ENCODE data around the gene CD244.
"Not testable (repeated sequence)": the region's sequence is repeated elsewhere in the genome, so short reads cannot be mapped to it uniquely, and the experiment has no call there.

CD244 gene, protein sequence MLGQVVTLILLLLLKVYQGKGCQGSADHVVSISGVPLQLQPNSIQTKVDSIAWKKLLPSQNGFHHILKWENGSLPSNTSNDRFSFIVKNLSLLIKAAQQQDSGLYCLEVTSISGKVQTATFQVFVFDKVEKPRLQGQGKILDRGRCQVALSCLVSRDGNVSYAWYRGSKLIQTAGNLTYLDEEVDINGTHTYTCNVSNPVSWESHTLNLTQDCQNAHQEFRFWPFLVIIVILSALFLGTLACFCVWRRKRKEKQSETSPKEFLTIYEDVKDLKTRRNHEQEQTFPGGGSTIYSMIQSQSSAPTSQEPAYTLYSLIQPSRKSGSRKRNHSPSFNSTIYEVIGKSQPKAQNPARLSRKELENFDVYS

DNA sequence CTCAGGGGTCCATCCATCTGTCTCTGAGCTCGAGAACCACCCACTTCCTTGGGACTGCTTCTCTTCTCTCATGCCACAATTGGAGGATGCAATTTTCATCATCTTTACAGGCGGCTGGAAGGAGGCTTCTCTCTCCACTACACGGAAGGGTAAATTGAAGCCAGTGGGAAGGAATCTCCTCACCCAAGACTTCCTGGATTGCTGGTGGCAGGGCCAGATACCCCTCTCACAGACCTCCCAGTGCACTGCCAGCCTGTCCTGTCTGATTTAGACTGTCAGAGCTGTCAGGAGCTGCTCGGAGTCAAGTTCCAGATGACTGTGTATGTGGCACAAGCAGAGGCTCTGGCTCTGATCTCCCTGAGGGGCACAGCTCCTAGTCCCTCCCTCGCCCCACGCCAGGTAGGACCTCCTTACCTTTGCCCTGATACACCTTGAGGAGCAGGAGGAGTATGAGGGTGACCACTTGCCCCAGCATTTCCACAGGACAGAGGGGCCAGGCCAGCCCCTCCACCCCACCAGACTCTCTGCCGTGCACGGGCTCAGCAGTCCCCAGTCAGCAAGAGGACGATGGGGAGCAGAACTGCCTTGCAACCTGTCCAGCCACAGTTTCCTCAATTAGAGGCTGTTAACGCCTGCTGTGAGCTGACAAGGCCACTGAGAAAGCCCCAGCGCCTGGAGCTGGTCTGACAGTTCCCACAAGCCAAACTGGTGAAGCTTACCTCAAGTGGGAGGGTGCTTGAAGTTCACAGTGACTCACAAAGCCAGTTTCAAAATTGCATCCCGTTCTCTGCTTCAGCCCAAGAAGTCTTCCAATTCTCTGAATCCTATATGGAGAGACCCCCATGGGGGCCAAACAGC, at the start of gene CD244:
Gene CD244, minus strand, starts transcription at position 685 of the 858 bp plus-strand sequence. Its CDS starts 210 bp downstream, at position 475.
- DNase-seq, result peak; percentile 91

DNA sequence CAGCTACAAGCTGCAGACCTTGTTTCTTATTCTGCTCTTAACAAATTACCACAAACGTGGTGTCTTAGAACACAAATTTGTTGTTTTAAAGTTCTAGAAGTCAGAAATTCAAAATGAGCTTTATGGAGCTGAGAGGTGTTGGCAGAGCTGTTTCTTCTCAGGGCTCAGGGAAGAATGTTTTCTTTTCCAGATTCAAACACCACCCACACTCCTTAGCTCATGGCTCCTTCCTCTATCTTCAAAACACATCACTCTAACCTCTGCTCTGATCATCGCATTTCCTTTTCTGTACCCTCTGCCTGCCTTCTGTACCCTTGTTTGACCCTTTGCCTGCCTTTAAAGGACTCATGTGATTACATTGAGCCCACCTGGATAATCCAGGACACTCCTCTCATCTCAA, 49.2 kb upstream of the CD244 start:
- DNase-seq, result no peak

DNA sequence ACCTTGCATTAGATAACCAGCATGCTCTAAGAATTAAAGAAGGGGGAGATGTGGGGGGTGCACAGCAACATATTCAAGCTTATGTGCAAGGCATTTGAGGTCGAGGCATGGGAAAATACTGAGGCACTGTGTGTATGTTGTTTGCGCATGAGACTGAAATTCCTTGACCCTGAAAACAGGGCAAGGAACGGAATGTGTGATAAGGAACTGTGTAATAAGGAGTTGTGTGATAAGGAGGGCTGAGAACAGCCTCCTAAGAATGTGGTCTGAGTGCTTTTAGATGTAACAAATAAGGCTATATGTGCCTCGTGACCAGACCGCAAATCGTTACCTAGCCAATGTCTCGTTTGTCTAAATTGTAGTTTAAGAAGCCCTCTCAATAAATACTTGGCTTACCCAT, 48.8 kb upstream of the CD244 start:
- DNase-seq, result no peak

DNA sequence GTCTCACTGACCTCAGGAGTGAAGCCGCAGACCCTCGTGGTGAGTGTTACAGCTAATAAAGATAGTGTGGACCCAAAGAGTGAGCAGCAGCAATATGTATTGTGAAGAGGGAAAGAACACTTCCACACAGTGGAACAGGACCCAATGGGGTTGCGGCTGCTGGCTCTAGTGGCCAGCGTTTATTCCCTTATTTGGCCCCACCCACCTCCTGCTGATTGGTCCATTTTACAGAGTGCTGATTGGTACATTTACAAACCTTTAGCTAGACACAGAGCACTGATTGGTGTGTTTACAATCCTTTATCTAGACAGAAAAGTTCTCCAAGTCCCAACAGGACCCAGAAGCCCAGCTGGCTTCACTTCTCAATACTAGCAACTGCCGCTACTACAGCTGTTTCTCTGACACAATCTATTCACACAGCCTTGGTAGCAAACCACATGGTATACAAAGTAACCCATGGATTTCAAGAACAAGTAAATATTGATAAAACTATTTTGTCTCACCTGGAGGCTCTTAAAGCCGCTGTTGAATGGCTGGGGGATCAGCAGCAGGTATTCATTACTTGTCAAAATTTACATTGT, 47.6 kb upstream of the CD244 start:
- no peak for DNase-seq

DNA sequence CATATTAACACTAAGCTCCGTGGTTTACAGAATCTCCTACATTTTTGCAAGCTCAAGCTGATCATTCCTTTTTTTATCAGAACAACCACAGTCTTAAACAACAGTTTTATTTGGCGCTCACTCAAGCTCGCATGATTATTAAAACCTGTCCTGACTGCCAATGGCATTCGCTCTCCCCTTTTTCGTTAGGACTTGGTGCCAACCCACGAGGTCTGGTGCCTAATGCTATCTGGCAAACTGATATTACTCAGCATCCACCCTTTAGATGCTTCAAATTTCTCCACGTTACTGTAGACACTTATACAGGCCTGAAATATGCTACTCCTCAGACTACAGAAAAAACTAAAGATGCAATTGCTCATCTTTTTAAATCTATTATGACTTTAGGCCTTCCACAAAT, 45.3 kb upstream of the CD244 start:
- no peak for DNase-seq

DNA sequence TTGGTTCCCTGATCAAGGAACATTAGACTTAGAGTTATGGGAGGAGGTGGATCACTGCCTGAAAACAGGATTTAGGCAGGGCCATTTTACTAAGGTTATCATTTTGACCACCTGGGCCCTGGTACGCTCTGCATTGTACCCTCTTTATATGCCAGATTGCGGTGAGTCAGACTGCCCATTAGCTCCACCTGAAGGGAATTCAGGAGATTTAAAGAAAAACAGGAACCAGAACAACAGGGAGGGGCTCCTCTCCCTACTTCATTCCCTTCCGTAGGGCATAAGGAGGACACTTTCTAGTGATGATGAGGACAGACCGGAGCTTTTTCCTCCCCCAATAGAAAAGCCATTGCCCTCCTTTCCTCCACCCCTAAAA, 42.9 kb upstream of the CD244 start:
- no peak for DNase-seq

DNA sequence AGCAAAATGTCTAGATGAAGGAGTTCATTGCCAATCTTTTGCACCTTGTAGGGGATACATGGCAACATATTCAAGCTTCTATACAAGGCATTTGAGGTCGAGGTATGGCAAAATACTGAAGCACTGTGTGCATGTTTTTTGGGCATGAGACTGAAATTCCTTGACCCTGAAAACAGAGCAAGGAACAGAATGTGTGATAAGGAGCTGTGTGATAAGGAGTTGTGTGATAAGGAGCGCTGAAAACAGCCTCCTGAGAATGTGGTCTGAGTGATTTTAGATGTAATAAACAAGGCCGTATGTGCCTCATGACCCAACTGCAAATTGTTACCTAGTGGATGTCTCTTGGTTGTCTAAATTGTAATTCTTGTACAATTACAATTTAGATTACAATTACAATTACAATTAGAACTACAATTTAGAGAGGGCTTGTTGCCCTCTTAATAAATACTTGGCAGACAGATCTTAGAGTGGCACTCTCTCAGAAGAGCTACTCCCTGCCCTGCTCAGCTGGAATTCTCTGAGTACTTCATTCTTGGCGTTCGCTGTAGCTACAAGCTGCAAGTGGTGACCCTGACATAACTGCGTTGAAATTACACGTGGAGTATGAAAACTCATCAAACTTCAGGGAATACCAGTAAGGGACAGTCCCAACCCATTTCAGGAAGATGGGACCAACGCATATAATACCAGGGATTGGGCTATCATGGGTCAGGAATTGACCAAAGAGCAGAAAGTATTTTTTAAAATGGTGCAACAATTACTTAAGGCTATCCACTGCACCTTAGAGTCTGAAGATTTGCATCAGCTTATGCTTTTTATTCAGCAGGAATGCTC, 42.3 kb upstream of the CD244 start:
- no peak for DNase-seq

DNA sequence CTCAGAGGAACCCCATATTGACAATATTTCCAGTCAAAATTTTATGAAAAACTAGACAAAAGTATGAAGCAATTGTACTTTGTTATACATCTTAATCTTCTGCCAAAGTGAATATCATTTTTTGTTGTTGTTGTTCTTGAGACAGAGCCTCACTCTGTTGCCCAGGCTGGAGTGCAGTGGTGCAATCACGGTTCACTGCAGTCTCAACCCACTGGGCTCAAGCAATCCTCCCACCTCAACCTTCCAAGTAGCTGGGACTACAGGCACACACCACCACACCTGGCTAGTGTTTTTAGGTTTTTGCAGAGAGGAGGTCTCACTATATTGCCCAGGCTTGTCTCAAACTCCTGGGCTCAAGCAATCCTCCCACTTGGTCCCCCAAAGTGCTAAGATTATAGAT, 39.6 kb upstream of the CD244 start:
- DNase-seq, result not testable (repeated sequence)

DNA sequence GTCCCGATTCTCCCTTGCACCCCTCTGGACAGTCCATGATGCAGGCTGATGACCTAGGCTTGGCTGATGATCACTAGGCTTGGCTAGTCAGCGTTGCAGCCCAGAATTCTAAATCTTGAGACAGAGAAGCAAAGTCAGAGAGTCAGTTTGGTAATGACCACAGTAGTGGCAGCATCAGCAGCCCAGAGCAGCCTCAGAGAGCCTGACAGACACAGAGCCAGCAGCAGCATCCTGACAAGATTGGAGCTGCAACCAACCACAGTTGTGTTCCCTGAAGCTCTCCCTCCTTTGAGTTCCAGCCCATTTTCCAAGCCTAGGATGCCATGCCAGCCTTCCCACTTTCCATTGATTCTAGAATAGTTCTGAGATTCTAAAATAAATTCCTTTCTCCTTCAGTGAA, 39.1 kb upstream of the CD244 start:
- DNase-seq, result no peak

DNA sequence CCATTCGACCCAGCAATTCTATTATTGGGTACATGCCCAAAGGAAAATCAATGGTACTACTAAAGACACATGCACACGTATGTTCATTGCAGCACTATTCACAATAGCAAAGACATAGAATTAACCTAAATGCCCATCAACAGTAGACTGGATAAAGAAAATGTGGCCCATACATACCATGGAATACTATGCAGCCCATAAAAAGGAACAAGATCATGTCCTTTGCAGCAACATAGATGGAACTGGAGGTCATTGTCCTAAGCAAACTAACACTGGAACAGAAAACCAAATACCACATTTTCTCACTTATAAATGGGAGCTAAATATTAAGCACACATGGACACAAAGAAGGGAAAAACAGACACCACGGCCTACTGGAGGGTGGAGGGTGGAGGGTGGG, 38.0 kb upstream of the CD244 start:
- not testable (repeated sequence) for DNase-seq

DNA sequence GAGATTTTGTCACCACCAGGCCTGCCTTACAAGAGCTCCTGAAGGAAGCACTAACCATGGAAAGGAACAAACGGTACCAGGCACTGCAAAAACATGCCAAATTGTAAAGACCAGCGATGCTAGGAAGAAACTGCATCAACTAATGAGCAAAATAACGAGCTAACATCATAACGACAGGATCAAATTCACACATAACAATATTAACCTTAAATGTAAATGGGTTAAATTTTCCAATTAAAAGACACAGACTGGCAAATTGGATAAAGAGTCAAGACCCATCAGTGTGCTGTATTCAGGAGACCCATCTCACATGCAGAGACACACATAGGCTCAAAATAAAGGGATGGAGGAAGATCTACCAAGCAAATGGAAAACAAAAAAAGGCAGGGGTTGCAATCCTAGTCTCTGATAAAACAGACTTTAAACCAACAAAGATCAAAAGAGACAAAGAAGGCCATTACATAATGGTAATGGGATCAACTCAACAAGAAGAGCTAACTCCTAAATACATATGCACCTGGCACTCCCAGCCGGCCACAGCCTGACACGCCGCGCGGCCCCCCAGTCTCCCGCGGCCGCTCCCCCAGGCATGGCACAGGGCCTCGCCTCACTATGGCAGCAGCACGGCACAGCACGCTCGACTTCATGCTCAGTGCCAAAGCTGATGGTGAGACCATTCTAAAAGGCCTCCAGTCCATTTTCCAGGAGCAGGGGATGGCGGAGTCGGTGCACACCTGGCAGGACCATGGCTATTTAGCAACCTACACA, 31.9 kb upstream of the CD244 start:
- DNase-seq, result not testable (repeated sequence)

DNA sequence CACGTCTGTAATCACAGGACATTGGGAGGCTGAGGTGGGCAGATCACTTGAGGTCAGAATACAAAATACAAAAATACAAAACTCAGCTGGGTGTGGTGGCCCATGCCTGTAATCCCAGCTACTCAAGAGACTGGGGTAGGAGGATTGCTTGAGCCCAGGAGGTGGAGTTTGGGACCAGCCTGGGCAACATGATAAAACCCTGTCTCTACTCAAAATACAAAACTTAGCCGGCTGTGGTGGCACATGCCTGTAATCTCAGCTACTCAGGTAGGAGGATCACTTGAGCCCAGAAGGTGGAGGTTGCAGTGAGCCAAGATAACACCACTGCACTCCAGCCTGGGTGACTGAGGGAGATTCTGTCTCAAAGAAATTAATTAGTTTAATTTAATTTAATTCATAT, 28.8 kb upstream of the CD244 start:
- DNase-seq, result no peak

DNA sequence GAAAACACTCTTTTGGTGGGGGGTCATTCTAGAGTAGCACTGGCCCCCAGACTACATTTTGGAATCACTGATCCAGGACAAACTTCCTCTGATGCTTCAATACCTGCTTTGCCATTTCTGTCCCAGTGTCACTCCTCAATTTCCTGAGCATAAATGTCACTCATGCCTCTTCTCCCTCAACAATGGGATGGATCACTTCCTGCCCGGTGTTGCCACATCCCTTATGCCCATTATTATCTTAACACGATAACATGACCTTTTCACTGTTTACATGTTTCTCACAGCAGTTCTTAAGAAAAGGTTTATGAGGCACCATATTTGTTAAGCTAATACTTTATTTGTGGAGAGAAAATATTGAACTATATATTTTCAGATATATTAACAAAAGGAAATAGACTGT, 26.2 kb upstream of the CD244 start:
- no peak for DNase-seq

DNA sequence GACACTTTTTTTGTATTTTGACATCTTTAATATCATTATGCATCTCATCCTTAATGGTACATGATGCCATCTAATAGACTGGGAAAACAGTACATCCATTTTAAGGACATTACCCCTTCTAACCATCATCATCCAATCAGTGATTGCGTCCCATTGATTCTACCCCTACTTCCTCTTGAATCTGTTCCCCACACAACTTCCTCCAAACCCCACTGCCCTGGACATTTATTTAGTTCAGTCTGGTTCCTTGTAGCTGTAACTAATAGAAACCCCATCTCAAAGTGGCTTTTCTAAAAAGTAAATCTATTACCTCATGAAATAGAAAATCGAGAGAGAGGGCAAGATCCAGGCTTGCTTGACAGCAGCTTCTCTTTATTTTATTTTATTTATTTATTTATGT, 24.4 kb upstream of the CD244 start:
- DNase-seq, result no peak

DNA sequence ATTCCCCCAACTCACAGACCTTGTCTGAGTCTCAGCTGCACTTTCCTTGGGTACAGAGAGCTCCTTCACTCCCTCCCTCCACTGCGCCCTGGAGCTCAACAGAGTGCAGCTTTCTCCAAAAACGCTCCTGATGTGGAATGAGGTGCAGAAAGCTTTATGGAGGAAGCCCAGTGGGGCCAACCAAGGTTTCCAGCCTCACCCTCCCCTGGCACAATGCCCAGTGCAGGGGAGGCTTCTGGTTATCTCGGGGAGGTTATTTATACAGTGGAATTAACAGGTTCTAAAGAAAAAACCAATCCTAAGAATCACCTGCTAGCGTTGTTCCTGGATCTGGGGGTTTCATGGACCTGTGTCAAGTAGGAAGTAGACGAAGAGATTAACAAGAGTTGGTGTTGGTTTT, 22.4 kb upstream of the CD244 start, which contains the start of gene ITLN1:
Gene ITLN1, minus strand, starts transcription at position 139 of the 400 bp plus-strand sequence. CDS start 303 bp downstream, outside the sequence.
- DNase-seq, result no peak

DNA sequence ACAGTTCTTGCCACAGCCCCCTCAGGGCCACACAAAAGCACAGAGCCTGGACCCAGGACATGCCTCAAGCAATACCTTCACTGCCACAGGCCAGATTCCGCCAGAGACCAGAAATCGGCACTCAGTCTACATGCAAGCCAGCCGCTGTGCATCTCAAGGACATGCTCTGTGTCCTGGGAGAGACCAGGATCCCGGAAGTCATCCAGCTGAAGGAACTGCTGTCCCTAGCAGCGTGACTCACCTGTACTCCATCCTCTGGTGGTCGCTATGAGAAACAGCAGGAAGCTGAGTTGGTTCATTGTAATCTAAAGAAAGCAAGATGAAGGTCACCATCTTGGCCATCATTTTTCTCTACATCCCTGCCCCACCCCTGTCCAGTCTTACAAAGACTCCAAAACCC, 21.9 kb upstream of the CD244 start:
- no peak for DNase-seq

DNA sequence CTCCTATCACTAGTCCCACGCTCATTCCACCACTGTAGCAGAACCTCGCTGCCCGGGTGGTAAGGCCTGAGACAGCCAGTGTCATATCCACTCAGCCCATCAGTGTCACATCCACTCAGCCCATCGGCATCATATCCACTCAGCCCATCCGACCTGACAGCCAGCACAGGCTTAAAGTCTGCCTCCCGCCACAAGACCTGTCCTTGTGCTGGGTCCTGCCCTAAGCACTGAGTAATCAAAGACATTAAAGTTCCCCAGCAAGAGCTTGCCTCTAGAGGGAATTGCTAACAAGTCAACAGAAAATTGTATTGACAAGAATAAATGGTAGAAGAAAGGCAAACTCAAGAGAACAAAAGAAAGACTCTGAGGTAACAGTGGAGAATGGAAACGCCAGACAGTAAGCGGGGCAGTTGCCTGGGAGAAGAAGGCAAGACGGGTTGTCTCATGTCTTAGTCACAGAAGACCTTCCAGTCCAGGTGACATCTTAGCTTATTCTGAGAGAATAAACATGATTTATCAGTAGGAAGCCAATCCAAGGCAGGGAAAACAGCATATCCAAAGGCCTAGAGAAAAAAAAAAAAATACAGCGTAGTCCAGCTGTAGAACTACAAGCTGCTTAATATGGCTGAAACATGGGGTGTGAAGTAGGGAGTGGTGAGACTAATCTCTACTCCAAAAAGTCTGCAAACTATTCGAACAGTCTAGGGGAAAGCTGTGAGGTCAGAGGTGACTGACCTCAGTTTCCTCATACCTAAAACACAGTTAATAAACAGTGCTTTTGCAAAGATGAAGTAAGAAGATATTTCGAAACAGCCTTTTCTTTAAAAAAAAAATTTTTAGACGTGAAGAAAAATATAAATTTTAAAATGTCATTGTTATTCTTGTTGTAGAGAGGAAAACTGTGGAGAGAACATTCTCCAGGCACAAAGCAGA, 21.2 kb upstream of the CD244 start:
- no peak for DNase-seq

DNA sequence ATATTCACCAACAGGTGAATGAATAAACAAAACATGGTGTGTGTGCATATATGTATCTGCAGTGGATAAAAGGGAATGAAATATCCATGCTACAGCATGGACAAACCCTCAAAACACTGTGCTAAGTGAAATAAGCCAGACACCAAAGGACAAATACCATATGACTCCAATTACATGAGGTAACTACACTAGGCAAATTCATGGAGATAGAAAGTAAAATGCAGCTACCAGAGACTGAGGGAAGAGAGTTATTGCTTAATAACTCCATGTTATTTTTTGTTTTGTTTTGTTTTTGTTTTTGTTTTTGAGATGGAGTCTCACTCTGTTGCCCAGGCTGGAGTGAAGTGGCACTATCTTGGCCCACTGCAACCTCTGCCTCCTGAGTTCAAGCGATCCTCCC, 19.9 kb upstream of the CD244 start:
- DNase-seq, result no peak

DNA sequence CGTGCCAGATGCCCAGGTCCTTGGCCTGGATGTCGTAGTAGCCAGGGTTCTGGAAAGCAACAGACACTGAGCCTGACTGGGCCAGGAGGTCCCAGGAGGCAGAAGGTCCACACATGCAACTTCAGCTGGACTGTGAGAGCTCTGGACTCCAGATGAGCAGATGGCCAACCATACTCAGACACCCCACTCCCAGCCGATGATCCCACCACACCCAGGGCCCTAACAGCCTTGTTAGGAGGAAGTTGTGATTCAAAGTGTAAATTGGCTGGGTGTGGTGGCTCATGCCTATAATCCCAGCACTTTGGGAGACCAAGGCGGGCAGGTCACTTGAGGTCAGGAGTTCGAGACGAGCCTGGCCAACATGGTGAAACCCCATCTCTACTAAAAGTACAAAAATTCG, 18.6 kb upstream of the CD244 start:
- DNase-seq, result not testable (repeated sequence)

DNA sequence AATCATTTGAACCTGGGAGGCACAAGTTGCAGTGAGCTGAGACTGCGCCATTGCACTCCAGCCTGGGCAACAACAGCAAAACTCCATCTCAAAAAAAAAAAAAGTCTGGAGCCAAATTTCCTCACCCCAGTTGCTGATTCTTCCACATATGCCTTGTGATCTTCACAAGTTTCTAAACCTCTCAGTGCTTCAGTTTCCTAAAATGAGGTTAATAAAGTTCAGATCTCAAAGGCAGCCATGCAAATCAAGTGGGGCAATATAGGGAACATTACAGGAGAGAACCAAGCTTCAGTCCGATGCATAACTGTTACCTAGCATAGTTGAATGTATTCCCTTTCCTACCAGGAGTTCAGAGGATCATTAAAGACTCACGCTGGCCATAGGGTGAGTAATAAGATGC, 17.5 kb upstream of the CD244 start:
- DNase-seq, result no peak

DNA sequence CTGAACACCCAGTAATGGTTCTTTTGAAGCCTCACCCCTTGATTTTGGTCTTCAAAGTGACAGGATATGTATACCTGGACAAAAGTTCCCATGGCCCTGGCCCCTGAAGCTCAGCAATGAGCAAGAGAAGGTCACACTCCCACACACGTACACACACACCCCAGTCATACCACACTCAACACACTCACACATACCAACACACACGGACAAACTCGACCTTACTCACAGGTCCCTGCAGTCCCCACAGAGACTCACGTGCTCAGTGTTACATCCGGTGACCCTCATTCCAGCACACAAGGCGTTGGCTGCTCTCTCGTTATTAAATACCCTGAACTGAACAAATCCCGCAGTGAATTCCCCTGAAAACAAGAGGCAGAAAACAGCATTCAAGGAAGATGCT, 16.4 kb upstream of the CD244 start:
- DNase-seq, result no peak
